ENCODE data around the gene TYRP1.

TYRP1 gene

DNA sequence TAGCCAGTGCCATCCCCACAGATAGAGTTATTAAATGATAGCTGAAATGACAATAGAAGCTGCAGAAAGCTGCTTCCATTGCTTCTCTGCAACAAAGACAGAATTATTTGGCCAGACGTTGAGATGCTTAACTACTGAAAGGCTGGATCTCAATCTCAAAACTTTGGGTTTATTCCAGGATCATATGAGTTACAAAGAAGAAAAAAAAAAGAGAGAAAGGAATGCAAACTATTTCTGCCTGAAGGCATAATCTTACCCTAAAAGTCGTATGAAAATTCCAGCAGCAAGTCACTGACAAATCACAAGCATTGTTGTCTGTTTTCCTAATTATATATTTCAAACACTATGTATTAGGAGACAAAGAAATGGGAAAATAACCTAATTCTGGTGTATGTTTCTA, 12.8 kb upstream of the TYRP1 start:
- FAIRE-seq (no peak), DNase-seq (ENCODE audit: insufficient read length, low spot score) (no peak)
- TF ChIP-seq, protein P1, sequence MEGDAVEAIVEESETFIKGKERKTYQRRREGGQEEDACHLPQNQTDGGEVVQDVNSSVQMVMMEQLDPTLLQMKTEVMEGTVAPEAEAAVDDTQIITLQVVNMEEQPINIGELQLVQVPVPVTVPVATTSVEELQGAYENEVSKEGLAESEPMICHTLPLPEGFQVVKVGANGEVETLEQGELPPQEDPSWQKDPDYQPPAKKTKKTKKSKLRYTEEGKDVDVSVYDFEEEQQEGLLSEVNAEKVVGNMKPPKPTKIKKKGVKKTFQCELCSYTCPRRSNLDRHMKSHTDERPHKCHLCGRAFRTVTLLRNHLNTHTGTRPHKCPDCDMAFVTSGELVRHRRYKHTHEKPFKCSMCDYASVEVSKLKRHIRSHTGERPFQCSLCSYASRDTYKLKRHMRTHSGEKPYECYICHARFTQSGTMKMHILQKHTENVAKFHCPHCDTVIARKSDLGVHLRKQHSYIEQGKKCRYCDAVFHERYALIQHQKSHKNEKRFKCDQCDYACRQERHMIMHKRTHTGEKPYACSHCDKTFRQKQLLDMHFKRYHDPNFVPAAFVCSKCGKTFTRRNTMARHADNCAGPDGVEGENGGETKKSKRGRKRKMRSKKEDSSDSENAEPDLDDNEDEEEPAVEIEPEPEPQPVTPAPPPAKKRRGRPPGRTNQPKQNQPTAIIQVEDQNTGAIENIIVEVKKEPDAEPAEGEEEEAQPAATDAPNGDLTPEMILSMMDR (IDR thresholded peaks at IDR 0.05; ENCODE audit: insufficient read depth, missing control alignments), result no peak

DNA sequence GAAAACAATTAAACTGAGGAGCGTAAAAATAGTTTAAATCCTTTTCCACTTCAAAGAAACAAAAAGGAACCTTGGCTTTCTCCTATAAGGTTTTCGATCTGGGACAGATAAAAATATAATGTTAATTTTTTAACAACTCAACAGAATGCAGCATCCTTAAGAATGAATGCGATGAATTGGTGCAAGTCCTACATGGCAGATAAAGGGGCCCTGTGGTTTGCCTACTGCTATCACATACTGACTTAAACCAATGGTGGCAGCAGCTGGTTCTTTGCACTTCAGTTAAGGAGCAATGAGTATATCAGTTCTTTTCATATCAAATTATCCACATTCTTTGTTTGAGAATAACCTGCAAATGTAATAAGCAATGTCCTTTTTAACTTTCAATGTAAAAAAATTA, 12.4 kb upstream of the TYRP1 start:
- FAIRE-seq (no peak), DNase-seq (ENCODE audit: insufficient read length, low spot score) (no peak)
- TF ChIP-seq, protein P1 (IDR thresholded peaks at IDR 0.05; ENCODE audit: insufficient read depth, missing control alignments), result no peak

DNA sequence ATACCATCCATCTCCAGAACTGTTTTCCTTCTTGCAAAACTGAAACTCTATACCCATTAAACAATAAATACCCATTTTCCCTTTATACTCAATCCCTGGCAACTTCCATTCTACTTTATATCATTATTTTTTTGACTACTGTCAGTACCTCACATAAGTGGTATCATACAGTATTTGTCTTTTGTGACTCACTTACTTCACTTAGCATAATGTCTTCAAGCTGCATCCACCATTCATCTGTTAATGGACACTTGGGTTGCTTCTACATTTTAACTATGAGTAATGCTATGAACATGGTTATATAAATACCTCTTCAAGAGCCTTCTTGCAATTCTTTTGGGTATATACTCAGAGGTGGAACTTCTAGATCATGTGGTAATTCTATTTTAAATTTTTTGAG, 11.6 kb upstream of the TYRP1 start:
- TF ChIP-seq, protein P1 (IDR thresholded peaks at IDR 0.05; ENCODE audit: insufficient read depth, missing control alignments), result no peak
- FAIRE-seq (no peak), DNase-seq (ENCODE audit: insufficient read length, low spot score) (no peak)

DNA sequence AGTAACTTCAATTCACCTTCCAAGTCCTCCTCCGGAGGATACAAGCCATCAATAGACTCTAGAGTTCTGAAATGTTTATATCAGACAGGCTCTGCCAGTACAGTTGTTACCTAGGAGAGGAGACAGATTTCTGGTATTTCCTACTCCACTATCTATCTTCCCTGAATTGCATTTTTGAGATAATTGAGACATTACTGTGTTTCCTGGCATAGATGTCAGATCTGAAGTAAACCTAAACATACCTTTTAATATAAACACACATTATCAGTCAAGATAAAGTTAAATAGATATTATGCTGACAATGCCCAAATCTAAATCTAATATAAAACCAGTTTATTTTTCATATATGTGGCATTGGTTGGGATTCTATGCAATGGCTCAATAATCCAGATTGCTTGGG, 8.2 kb upstream of the TYRP1 start:
- TF ChIP-seq, protein P1 (IDR thresholded peaks at IDR 0.05; ENCODE audit: insufficient read depth, missing control alignments), result no peak
- FAIRE-seq (no peak), DNase-seq (ENCODE audit: insufficient read length, low spot score) (no peak)

DNA sequence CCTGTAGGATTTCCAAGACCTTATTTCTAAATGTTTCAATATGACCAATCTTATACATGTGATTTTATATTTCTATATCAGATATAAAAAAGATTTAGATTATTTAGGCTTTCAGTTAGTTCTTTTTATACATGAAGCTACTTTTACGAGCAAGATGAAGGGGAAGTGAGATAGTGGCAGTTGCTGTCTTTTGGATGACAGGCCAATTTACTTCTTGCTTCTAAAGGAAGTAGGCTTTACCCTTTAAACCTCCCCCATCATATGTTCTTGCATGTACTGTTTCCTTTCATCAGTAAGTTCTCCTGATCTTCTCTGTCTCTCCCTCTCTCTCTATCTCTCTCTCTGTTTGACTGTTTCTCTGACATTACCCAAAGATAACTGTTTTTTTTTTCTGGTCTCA, 4.0 kb upstream of the TYRP1 start:
- FAIRE-seq, result no peak
- DNase-seq (ENCODE audit: insufficient read length, low spot score), result no peak
- TF ChIP-seq, protein P1 (IDR thresholded peaks at IDR 0.05; ENCODE audit: insufficient read depth, missing control alignments), result no peak

DNA sequence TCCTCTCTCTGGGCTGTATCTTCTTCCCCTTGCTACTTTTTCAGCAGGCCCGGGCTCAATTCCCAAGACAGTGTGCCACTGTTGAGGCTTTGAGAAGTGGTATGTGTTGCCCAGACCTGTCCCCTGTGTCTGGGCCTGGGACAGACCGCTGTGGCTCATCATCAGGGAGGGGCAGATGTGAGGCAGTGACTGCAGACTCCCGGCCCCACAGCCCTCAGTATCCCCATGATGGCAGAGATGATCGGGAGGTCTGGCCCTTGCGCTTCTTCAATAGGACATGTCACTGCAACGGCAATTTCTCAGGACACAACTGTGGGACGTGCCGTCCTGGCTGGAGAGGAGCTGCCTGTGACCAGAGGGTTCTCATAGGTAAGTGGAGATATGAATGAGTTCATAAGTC, 828 bp downstream of the TYRP1 start:
- FAIRE-seq (no peak), DNase-seq (ENCODE audit: insufficient read length, low spot score) (no peak)
- TF ChIP-seq, protein P1 (IDR thresholded peaks at IDR 0.05; ENCODE audit: insufficient read depth, missing control alignments), result no peak

DNA sequence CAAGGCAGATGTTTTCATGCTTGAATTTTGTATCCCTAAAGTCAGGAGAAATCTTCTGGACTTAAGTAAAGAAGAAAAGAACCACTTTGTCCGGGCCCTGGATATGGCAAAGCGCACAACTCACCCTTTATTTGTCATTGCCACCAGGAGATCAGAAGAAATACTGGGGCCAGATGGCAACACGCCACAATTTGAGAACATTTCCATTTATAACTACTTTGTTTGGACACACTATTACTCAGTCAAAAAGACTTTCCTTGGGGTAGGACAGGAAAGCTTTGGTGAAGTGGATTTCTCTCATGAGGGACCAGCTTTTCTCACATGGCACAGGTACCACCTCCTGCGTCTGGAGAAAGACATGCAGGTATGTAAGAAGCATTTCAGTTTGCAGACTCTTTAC, 2.3 kb downstream of the TYRP1 start:
- FAIRE-seq (no peak), DNase-seq (ENCODE audit: insufficient read length, low spot score) (no peak)
- TF ChIP-seq, protein P1 (IDR thresholded peaks at IDR 0.05; ENCODE audit: insufficient read depth, missing control alignments), result no peak

All from D721Med (cell line).